Measurements from ENCODE around the gene DKK1. TPM values are rescaled to one million over a fixed set of nuclear protein-coding genes. Genes with fewer than 3 reads are reported as not detected.

The DKK1 gene
- 3.3 TPM for total RNA-seq

- ATAC-seq, result peak; percentile 75
- peak; percentile 64 for DNase-seq (ENCODE audit: low spot score)
- intact Hi-C loops (cut with DNase I), result no loop called here
Observed at GRCh38 chr10:52313933-52314821, at the start of gene DKK1. Gene DKK1 (plus strand): TSS chr10:52314281. CDS start chr10:52314435, 154 bp downstream.

GRCh38 chr10:52265131-52265926 is 48.8 kb upstream of the DKK1 start:
- no peak for DNase-seq (ENCODE audit: low spot score)
- ATAC-seq, result no peak
- intact Hi-C loops (cut with DNase I), result no loop called here

GRCh38 chr10:52266858-52267257 is 47.2 kb upstream of the DKK1 start:
- intact Hi-C loops (cut with DNase I), result no loop called here
- ATAC-seq, result no peak
- DNase-seq (ENCODE audit: low spot score), result no peak

GRCh38 chr10:52268790-52269189 is 45.3 kb upstream of the DKK1 start:
- intact Hi-C loops (cut with DNase I), result no loop called here
- DNase-seq (ENCODE audit: low spot score) (no peak), ATAC-seq (no peak)

GRCh38 chr10:52269233-52269632 is 44.8 kb upstream of the DKK1 start:
- intact Hi-C loops (cut with DNase I), result no loop called here
- DNase-seq (ENCODE audit: low spot score), result no peak
- no peak for ATAC-seq

- DNase-seq (ENCODE audit: low spot score) (no peak), ATAC-seq (no peak)
- intact Hi-C loops (cut with DNase I), result no loop called here
Observed at GRCh38 chr10:52276163-52276562, 37.9 kb upstream of the DKK1 start.

GRCh38 chr10:52276986-52277385 is 37.1 kb upstream of the DKK1 start:
- ATAC-seq (no peak), DNase-seq (ENCODE audit: low spot score) (no peak)

GRCh38 chr10:52279546-52279945 is 34.5 kb upstream of the DKK1 start:
- intact Hi-C loops (cut with DNase I), result no loop called here
- no peak for DNase-seq (ENCODE audit: low spot score)
- ATAC-seq, result no peak

More at GRCh38 chr10:52276986-52277385, 37.1 kb upstream of the DKK1 start:
- intact Hi-C loops (cut with DNase I), result no loop called here

- intact Hi-C loops (cut with DNase I), result no loop called here
- ATAC-seq, result no peak
- DNase-seq (ENCODE audit: low spot score), result no peak
Observed at GRCh38 chr10:52280051-52280450, 34.0 kb upstream of the DKK1 start.

GRCh38 chr10:52283174-52283573 is 30.9 kb upstream of the DKK1 start:
- intact Hi-C loops (cut with DNase I), result no loop called here
- no peak for ATAC-seq
- DNase-seq (ENCODE audit: low spot score), result no peak

- intact Hi-C loops (cut with DNase I), result no loop called here
- ATAC-seq (no peak), DNase-seq (ENCODE audit: low spot score) (no peak)
Observed at GRCh38 chr10:52284416-52285013, 29.6 kb upstream of the DKK1 start.

- DNase-seq (ENCODE audit: low spot score), result no peak
- intact Hi-C loops (cut with DNase I), result no loop called here
- no peak for ATAC-seq
Observed at GRCh38 chr10:52287866-52288265, 26.2 kb upstream of the DKK1 start.

- ATAC-seq, result no peak
- intact Hi-C loops (cut with DNase I), result no loop called here
- no peak for DNase-seq (ENCODE audit: low spot score)
Observed at GRCh38 chr10:52297747-52298146, 16.3 kb upstream of the DKK1 start.

GRCh38 chr10:52300599-52301277 is 13.3 kb upstream of the DKK1 start:
- intact Hi-C loops (cut with DNase I), result no loop called here
- ATAC-seq, result no peak

GRCh38 chr10:52308251-52309031 is 5.6 kb upstream of the DKK1 start:
- intact Hi-C loops (cut with DNase I), result no loop called here
- ATAC-seq, result peak; percentile 86
- peak; percentile 60 for DNase-seq (ENCODE audit: low spot score)

More at GRCh38 chr10:52300599-52301277, 13.3 kb upstream of the DKK1 start:
- DNase-seq (ENCODE audit: low spot score), result no peak

- intact Hi-C loops (cut with DNase I), result no loop called here
- ATAC-seq (no peak), DNase-seq (ENCODE audit: low spot score) (no peak)
Observed at GRCh38 chr10:52312942-52313255, 1.2 kb upstream of the DKK1 start.

- ATAC-seq (peak; percentile 30), DNase-seq (ENCODE audit: low spot score) (no peak)
- intact Hi-C loops (cut with DNase I), result no loop called here
Observed at GRCh38 chr10:52313256-52313932, 687 bp upstream of the DKK1 start.

All from sciatic nerve (tissue), 2 donors.